Psoas muscle (tissue), 8 donors: ENCODE measurements around the gene ARHGEF28. TPM values are rescaled to one million over a fixed set of nuclear protein-coding genes. Genes with fewer than 3 reads are reported as not detected.

ENCODE experiments used
- ATAC-seq, 4 donors: fragments of 200-7000 bp; cut with Tn5 transposase; one replicate each; pipeline ENCODE4 v1.9.1; 2020; ENCODE audit warnings: moderate library complexity in 3 of 4, mild to moderate bottlenecking in 2 of 4
- DNase-seq, 2 donors: peaks; one replicate each; pipeline ENCODE4 v3.0.0-alpha.2; 2020
- H3K27ac ChIP-seq: fragments of 200-600 bp; one replicate; pipeline ENCODE4 v1.8.0; 2022
- H3K27me3 ChIP-seq, 3 donors: fragments of 200-600 bp in 1 of 3; one replicate each; pipeline versions ENCODE4 v1.6.1 to v1.8.0; 2013 to 2022; ENCODE audit warnings: low read length in 2 of 3, mild to moderate bottlenecking in 2 of 3, moderate library complexity in 1 of 3; ENCODE audit not compliant: insufficient read depth in 3 of 3
- H3K36me3 ChIP-seq, 2 donors: fragments of 200-600 bp in 1 of 2; one replicate each; pipeline versions ENCODE4 v1.6.1 to v1.8.0; 2013 to 2022; ENCODE audit warnings: low read depth in 1 of 2, mild to moderate bottlenecking in 1 of 2, moderate library complexity in 1 of 2; ENCODE audit not compliant: insufficient read depth in 1 of 2
- H3K4me1 ChIP-seq: fragments of 200-600 bp; one replicate; pipeline ENCODE4 v1.8.0; 2022
- H3K4me3 ChIP-seq: fragments of 200-600 bp; one replicate; pipeline ENCODE4 v1.8.0; 2022; ENCODE audit warnings: mild to moderate bottlenecking
- H3K9me3 ChIP-seq: fragments of 200-600 bp; one replicate; pipeline ENCODE4 v1.8.0; 2022
- CTCF ChIP-seq: fragments of 200-600 bp; IDR thresholded peaks from one replicate; pipeline ENCODE4 v1.8.0; 2022; ENCODE audit warnings: antibody characterized with exemption
- WGBS, 3 donors: extraction: QIAGEN DNeasy Blood & Tissue Kit; methylation state at CpG; one replicate each; pipeline versions ENCODE4 v1.1.6 to v1.1.7; 2013; 5-methylcytosine and 5-hydroxymethylcytosine counted together
- intact Hi-C, 2 donors: fragments of 100-400 bp; cut with DNase I; formaldehyde crosslinking; loops; one replicate each; pipeline versions ENCODE4 v1.11.0 to v1.14.2; 2022
- polyA plus RNA-seq, 3 donors: library from polyadenylated mRNA; stranded (reverse); fragments of 200-250 nt; gene quantifications; one replicate each; pipeline ENCODE4 v1.2.3, GENCODE V29; 2013
- total RNA-seq, 4 donors: library from RNA; stranded (reverse); fragmentation: NEBNext Ultra II Directional in 2 of 4; extraction: Animal tissue kit (Norgen Biotek cat#: 25700) in 2 of 4; gene quantifications; one replicate each; pipeline versions ENCODE4 v1.2.1 to v1.2.4, GENCODE V29; 2021 to 2023
- donor health status: healthy with polysubstance abuse.
- donor health status: DM: no; HTN: no; CAD: no; lungs with moderate emphysema.
- donor health status: Bipolar disorder and iron deficiency.
- donor health status: healthy.
- donor health status: DM: yes; HTN: yes; CAD: no.
- donor health status: DM: no; HTN: no; CAD: no.
- donor health status: DM: no; HTN: no; CAD: no.
- donor health status: DM: yes; HTN: yes; CAD: no.

Gene ARHGEF28
- total and polyA plus RNA-seq, 7 donors, result 0.39 to 1.3 (median 1.00) TPM

GRCh38 chr5:73814233-73814846 is 188.3 kb downstream of the ARHGEF28 start:
- WGBS, 3 donors, result 63 to 71% (median 71%) methylated on average over 8 of the region's 8 CpGs
- ATAC-seq (no peak), DNase-seq (no peak)
- Histone ChIP-seq H3K4me3 (peak overlapping the region; percentile 40), H3K36me3 (no peaks in the 10 kb centered on the region), H3K27me3 (peaks cover 0 to 4% (median 0%) of the 10 kb centered on the region in 3 donors), H3K9me3 (no peaks in the 10 kb centered on the region), H3K4me1 (no peaks in the 10 kb centered on the region), H3K27ac (no peak overlapping the region)
- TF ChIP-seq CTCF, result no peak
- intact Hi-C loops, result no loop called here

GRCh38 chr5:73815631-73816030 is 189.6 kb downstream of the ARHGEF28 start:
- Histone ChIP-seq H3K27me3 (peaks cover 0 to 4% (median 0%) of the 10 kb centered on the region in 3 donors), H3K9me3 (no peaks in the 10 kb centered on the region), H3K27ac (no peak overlapping the region), H3K4me1 (no peaks in the 10 kb centered on the region), H3K4me3 (no peak overlapping the region), H3K36me3 (no peaks in the 10 kb centered on the region)
- intact Hi-C loops, result no loop called here
- ATAC-seq (no peak), DNase-seq (no peak)
- WGBS, 3 donors, result 60 to 62% (median 61%) methylated on average over 4 of the region's 4 CpGs
- TF ChIP-seq CTCF, result no peak

GRCh38 chr5:73816656-73817420 is 190.8 kb downstream of the ARHGEF28 start:
- H3K36me3 ChIP-seq, result no peaks in the 10 kb centered on the region
- WGBS, 3 donors, result 89 to 91% (median 89%) methylated on average over 5 of the region's 5 CpGs
- no peak overlapping the region for H3K27ac ChIP-seq
- H3K9me3 ChIP-seq, result no peaks in the 10 kb centered on the region
- no peaks in the 10 kb centered on the region for H3K4me1 ChIP-seq
- H3K4me3 ChIP-seq, result no peak overlapping the region
- no peak for DNase-seq
- TF ChIP-seq CTCF, result no peak
- peaks cover 0 to 4% (median 0%) of the 10 kb centered on the region in 3 donors for H3K27me3 ChIP-seq
- ATAC-seq, result no peak
- intact Hi-C loops, result no loop called here

- Histone ChIP-seq H3K27ac (no peak overlapping the region), H3K36me3 (no peaks in the 10 kb centered on the region), H3K27me3 (peaks cover 0 to 2% (median 0%) of the 10 kb centered on the region in 3 donors), H3K9me3 (no peaks in the 10 kb centered on the region), H3K4me3 (no peak overlapping the region), H3K4me1 (no peaks in the 10 kb centered on the region)
- DNase-seq, result no peak
- ATAC-seq, result no peak
- no peak for TF ChIP-seq CTCF
- intact Hi-C loops, result no loop called here
These were observed 192.4 kb downstream of the ARHGEF28 start for GRCh38 chr5:73818357-73818756.
